Thyroid gland (tissue), 4 donors: ENCODE results near the gene IDH3G.

ENCODE experiments used
- POLR2A ChIP-seq, 2 donors: fragments of 450-650 bp; IDR thresholded peaks; one replicate each; pipeline ENCODE4 v1.6.1; 2017; ENCODE audit warnings: antibody characterized with exemption in 2 of 2, mild to moderate bottlenecking in 2 of 2, moderate library complexity in 1 of 2
- TF ChIP-seq, protein P1 (sequence below), 6 experiments: fragments of 200-600 bp in 3 of 6; fragments of 450-650 bp in 3 of 6; sonication (generic) in 3 of 6; IDR thresholded peaks; one replicate each; pipeline ENCODE4 v1.5.1; 2016 to 2019; ENCODE audit warnings: antibody characterized with exemption in 6 of 6, mild to moderate bottlenecking in 2 of 6, inconsistent platforms in 1 of 6, moderate library complexity in 1 of 6

DNA sequence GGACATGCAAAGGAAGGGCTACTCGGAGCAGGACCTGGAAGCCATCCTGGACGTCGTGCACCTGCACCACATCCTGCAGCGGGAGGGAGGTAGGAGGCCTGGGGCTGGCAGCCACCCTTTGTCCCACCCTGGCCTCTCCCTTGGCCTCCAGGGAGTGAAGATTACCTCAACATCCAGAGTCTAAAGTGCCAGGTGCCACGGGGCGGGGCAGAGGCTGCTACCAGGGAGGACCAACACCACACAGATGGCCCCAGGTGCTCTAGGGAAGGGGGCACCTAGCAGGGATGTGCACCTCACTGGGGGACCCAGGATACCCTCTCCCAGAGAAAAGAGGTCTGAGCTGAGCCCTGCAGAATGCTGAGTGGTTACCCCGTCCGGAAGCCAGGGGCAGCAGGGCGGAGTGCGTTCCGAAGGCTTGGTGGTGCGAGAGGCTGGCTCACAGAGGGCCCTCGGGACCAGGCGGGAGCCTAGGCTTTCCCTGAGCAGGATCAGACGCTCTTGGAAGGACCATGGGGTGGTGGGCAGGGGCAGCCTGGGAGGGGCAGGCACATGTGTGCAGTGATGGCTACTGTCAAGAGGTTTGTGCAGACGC, 53.4 kb downstream of the IDH3G start:
- no peak for TF ChIP-seq POLR2A (IDR thresholded peaks at IDR 0.05)
- TF ChIP-seq, protein P1, sequence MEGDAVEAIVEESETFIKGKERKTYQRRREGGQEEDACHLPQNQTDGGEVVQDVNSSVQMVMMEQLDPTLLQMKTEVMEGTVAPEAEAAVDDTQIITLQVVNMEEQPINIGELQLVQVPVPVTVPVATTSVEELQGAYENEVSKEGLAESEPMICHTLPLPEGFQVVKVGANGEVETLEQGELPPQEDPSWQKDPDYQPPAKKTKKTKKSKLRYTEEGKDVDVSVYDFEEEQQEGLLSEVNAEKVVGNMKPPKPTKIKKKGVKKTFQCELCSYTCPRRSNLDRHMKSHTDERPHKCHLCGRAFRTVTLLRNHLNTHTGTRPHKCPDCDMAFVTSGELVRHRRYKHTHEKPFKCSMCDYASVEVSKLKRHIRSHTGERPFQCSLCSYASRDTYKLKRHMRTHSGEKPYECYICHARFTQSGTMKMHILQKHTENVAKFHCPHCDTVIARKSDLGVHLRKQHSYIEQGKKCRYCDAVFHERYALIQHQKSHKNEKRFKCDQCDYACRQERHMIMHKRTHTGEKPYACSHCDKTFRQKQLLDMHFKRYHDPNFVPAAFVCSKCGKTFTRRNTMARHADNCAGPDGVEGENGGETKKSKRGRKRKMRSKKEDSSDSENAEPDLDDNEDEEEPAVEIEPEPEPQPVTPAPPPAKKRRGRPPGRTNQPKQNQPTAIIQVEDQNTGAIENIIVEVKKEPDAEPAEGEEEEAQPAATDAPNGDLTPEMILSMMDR (IDR thresholded peaks at IDR 0.05): no peak
